WERI-Rb-1 (cell line): ENCODE results near the gene RNF225.

ENCODE experiments used
- DNase-seq: peaks from one replicate; pipeline ENCODE4 v3.0.0-alpha.2; 2020
- H3K27ac ChIP-seq: fragments of 250-450 bp; sonication (Bioruptor Pico); 2 replicates; pipeline ENCODE4 v1.5.1; 2020; ENCODE audit warnings: mild to moderate bottlenecking, moderate library complexity
- H3K27me3 ChIP-seq: fragments of 250-450 bp; sonication (Bioruptor Pico); 2 replicates; pipeline ENCODE4 v1.5.1; 2021; ENCODE audit warnings: mild to moderate bottlenecking, low read depth, moderate library complexity; ENCODE audit not compliant: insufficient read depth, severe bottlenecking
- H3K36me3 ChIP-seq: fragments of 250-450 bp; sonication (Bioruptor Pico); 2 replicates; pipeline ENCODE4 v1.5.1; 2020; ENCODE audit warnings: mild to moderate bottlenecking, moderate library complexity
- H3K4me3 ChIP-seq: 2 replicates; pipeline ENCODE4 v1.5.1; 2011; ENCODE audit warnings: low read depth, mild to moderate bottlenecking, control low read depth, low read length
- H3K9me3 ChIP-seq: fragments of 250-450 bp; sonication (Bioruptor Pico); 2 replicates; pipeline ENCODE4 v1.5.1; 2021; ENCODE audit warnings: mild to moderate bottlenecking, moderate library complexity; ENCODE audit not compliant: severe bottlenecking
- CTCF ChIP-seq: IDR thresholded peaks from 2 replicates; pipeline ENCODE4 v1.5.1; 2011; ENCODE audit warnings: low read depth, mild to moderate bottlenecking, control low read depth, inconsistent platforms, low read length

Gene RNF225

GRCh38 chr19:58354478-58355030 lies 40.9 kb upstream of the RNF225 start:
- H3K4me3 ChIP-seq, result no peak overlapping the region
- no peaks in the 10 kb centered on the region for H3K9me3 ChIP-seq
- H3K27ac ChIP-seq, result no peak overlapping the region
- no peak for TF ChIP-seq CTCF
- H3K27me3 ChIP-seq, result no peaks in the 10 kb centered on the region
- no peaks in the 10 kb centered on the region; the same call in none of the 2 replicates for H3K36me3 ChIP-seq
- DNase-seq, result no peak

GRCh38 chr19:58355215-58355796 lies 40.1 kb upstream of the RNF225 start:
- DNase-seq, result no peak
- TF ChIP-seq CTCF, result no peak
- Histone ChIP-seq H3K27me3 (no peaks in the 10 kb centered on the region), H3K9me3 (no peaks in the 10 kb centered on the region), H3K4me3 (no peak overlapping the region), H3K27ac (no peak overlapping the region), H3K36me3 (no peaks in the 10 kb centered on the region; the same call in none of the 2 replicates)

GRCh38 chr19:58355908-58356765 lies 39.3 kb upstream of the RNF225 start:
- no peak for TF ChIP-seq CTCF
- H3K27ac ChIP-seq, result no peak overlapping the region
- DNase-seq, result no peak
- no peak overlapping the region for H3K4me3 ChIP-seq
- H3K36me3 ChIP-seq, result no peaks in the 10 kb centered on the region; the same call in 1 of the 2 replicates
- H3K27me3 ChIP-seq, result no peaks in the 10 kb centered on the region
- no peaks in the 10 kb centered on the region for H3K9me3 ChIP-seq

- Histone ChIP-seq H3K27ac (no peak overlapping the region), H3K4me3 (no peak overlapping the region), H3K27me3 (no peaks in the 10 kb centered on the region), H3K9me3 (no peaks in the 10 kb centered on the region), H3K36me3 (no peaks in the 10 kb centered on the region)
- DNase-seq, result no peak
- TF ChIP-seq CTCF, result no peak
These were observed 38.5 kb upstream of the RNF225 start for GRCh38 chr19:58356766-58357480.

- Histone ChIP-seq H3K27ac (no peak overlapping the region), H3K27me3 (no peaks in the 10 kb centered on the region), H3K36me3 (no peaks in the 10 kb centered on the region), H3K4me3 (no peak overlapping the region), H3K9me3 (no peaks in the 10 kb centered on the region)
- no peak for TF ChIP-seq CTCF
- no peak for DNase-seq
These were observed 37.8 kb upstream of the RNF225 start for GRCh38 chr19:58357481-58358145.
